ENCODE results near the gene DIO1.

GRCh38 chr1:53938136-53938830, 44.3 kb downstream of the DIO1 start:
- TF ChIP-seq, protein P1, sequence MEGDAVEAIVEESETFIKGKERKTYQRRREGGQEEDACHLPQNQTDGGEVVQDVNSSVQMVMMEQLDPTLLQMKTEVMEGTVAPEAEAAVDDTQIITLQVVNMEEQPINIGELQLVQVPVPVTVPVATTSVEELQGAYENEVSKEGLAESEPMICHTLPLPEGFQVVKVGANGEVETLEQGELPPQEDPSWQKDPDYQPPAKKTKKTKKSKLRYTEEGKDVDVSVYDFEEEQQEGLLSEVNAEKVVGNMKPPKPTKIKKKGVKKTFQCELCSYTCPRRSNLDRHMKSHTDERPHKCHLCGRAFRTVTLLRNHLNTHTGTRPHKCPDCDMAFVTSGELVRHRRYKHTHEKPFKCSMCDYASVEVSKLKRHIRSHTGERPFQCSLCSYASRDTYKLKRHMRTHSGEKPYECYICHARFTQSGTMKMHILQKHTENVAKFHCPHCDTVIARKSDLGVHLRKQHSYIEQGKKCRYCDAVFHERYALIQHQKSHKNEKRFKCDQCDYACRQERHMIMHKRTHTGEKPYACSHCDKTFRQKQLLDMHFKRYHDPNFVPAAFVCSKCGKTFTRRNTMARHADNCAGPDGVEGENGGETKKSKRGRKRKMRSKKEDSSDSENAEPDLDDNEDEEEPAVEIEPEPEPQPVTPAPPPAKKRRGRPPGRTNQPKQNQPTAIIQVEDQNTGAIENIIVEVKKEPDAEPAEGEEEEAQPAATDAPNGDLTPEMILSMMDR (conservative IDR thresholded peaks at IDR 0.05; ENCODE audit: low read depth, low read length) = no peak
- TF ChIP-seq EZH2 (IDR thresholded peaks at IDR 0.05; ENCODE audit: borderline replicate concordance, low read depth, low read length, poor library complexity, severe bottlenecking) = no peak

Data from A673 (cell line).